ENCODE results near the gene GSTM4.

DNA sequence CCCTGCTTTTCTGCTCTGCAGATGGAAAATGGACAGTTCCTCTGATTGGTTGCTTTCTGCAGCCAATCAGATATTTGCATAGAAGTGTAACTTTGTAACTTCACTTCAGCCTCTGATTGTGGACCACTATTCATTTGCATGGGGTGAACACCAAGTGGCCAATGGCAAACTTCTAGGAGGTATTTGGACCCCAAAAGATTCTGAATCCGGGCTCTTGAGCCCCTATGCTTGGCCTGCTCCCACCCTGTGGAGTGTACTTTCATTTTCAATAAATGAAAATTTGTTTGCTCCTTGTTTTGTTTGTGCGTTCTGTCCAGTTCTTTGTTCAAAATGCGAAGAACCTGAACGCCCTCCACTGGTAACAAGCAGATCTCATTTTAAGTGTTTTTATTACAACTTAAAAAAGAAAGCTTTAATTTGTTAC is 6.4 kb upstream of the GSTM4 start:
- TF ChIP-seq KDM1A (IDR thresholded peaks at IDR 0.05; ENCODE audit: borderline replicate concordance, low read length) (no peak), TBP (IDR thresholded peaks at IDR 0.05; ENCODE audit: low read depth, low read length) (no peak), EZH2 (IDR thresholded peaks at IDR 0.05; ENCODE audit: low read depth, low read length, severe bottlenecking) (no peak), CTBP2 (IDR thresholded peaks at IDR 0.05; ENCODE audit: borderline replicate concordance, insufficient read depth, insufficient read length, low read length) (no peak)
